SK-N-DZ (cell line): ENCODE data around the gene MRPL20.
"Not testable (repeated sequence)": the region's sequence is repeated elsewhere in the genome, so short reads cannot be mapped to it uniquely, and the experiment has no call there.

ENCODE experiments used
- DNase-seq: peaks from one replicate; pipeline ENCODE4 v3.0.0-alpha.2; 2015; ENCODE audit warnings: low spot score

Gene MRPL20

GRCh38 chr1:1426496-1427105, 19.5 kb upstream of the MRPL20 start:
- DNase-seq = no peak

GRCh38 chr1:1425753-1426495, 18.8 kb upstream of the MRPL20 start:
- no peak for DNase-seq

DNA sequence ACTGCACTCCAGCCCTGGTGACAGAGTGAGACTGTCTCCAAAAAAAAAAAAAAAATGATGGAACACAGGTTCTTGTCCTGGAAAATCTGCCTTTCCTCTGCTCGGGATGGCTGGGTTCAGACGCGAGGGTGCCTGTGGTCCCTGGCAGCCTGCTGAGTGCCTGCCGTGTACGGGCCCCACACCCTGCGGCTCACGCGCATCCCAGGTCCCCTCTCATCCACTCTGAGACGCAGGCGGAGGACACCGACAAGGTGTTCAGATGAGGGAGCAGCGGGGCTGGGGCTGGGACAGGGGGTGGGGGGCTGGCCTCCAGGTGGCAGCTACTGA, 18.3 kb upstream of the MRPL20 start:
- no peak for DNase-seq

- no peak for DNase-seq
Measured at GRCh38 chr1:1424707-1425106, 17.6 kb upstream of the MRPL20 start.

DNA sequence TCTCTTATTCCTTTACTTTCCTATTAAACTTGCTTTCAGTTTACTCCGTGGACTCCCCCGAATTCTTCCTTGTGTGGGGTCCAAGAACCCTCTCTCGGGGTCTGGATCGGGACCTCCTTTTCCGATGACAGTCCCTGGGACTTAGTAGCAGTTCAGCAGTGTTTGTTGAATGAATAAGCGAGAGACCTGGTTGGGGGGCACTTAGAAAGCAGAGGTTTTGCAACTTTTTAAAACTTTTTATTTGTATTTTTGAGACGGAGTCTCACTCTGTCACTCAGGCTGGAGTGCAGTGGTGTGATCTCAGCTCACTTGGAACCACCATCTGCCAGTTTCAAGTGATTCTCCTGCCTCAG, 16.1 kb upstream of the MRPL20 start:
- no peak for DNase-seq

DNA sequence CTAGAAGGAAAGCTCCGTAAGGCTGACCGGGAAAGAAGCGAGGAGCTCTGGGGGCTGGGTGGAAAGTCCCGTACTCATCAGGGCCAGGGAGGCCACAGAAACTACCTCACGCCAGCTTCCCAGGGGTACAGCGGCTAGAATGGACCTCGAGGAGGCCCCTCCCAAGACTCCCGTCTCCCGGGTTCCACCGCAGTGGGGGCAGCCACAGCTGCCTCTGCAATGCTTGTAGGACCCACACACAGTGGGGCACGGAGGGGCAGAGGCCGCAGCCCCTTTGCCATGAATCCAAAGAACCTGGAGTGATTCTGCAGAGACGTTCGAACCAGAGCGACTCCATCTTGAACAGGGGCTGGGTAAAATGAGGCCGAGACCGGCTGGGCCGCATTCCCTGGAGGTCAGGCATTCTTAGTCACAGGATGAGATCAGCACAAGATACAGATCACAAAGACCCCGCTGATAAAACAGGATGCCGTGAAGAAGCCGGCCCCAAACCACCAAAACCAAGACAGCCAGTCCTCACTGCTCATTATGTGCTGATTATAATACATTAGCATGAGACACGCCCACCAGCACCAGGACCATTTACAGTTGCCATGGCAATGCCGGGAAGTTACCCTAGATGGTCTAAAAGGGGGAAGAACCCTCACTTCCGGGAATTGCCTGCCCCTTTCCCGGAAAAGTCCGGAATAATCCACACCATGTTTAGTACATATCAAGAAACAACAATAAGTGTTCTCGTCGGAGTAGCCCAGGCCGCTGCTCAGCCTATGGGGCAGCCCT, 15.6 kb upstream of the MRPL20 start:
- no peak for DNase-seq

DNA sequence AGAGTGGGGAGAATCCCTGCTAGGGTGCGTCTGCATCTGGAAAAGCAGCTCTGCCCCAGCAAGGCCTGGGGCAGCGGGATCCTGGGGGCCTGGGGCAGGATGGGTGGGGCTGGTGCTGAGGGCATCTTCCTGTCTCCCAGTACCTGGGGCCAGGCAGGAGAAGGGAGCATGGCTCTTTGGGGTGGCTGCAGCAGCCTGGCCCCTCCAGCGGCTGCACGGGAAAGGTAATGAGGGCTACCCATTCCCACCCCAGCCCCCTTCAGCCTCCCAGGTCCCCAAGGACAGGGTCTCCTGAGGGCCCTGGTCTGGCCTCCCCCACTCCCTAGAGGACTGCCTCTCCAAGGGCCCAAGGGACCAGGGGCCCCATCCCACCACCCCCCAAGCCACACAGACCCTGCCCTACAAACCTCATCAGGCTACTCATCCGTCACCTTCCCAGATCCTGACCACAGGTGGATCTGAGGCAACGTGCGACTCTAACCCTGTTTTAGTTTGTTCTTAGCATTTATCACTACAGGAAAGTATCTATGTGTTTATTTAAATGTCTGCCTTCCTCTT, 14.9 kb upstream of the MRPL20 start:
- no peak for DNase-seq

DNA sequence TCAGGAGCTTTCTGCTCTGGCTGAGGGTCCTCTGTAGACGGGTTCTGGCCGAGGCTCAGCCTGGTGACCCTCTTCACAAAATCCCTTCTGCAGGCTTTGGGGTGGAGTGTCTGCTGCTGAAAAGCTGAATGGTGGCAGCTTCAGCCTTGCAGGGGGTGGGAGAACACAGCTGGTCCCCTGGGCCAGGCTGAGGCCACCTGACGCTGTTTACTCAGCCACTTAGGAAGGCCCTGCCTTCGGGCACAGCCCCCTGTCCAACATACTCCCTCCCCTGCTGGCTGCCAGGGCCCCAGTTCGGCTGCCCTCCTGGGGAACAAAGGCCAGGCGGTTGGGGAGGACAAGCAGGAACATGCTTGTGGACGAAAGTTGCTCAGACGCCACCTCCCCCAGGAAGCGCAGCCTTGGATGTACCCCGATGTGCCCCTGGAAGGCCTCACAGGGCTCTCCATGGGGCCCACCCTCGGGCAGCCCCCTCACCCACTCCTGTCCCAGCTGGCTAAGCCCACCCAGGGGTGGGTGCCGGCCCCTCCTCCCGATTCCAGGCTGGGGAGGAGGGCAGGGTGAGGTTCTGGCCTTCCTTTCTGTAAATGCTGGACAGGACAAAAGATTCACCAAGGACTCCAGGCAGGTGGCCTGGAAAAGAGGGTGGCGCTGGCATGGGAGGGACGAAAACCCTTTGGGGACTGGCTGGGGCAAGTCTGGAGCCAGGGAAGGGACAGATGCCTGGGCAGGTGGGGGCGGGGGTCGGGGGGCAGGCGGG, 14.2 kb upstream of the MRPL20 start, which contains the start of gene ANKRD65:
Gene ANKRD65, minus strand, starts transcription at position 130 of the 760 bp plus-strand sequence. CDS start 271 bp downstream, outside the sequence.
- no peak for DNase-seq

GRCh38 chr1:1420654-1421141, 13.6 kb upstream of the MRPL20 start:
- no peak for DNase-seq

DNA sequence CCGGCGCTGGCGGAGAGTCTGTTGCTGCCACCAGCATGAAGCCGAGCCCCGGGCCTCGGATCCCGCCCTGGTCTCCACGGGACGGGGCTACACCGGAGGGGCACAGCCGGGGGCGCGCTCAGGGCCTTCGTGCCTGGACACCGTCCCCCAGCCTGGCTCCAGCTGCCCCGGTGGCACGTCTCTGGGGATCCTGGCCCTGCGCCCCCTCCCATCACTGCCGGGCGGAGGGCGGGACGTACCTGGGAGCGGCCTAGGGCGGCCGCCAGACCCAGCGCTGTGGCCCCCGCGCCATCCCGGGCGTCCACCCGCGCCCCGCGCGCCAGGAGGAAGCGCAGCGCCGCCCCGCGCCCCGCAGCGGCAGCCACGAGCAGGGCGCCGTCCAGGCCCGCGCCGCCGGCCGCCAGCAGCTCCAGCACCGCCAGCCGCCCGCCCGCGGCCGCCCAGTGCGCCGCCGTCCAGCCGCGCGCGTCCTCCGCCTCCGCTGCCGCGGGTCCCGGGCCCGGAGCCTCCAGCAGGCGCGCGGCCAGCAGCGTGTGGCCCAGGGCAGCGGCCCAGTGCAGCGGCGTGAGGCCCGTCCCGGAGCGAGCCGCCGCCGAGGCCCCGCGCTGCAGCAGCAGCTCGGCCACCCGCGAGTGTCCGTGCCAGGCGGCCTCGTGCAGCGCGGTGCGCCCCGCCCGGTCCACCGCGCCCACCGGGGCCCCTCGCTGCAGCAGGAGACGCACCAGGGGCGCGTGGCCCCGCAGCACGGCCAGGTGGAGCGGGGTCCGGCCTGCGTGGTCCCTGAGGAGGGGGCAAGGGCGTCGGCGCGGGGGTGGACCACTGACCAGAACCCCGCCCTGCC, 12.9 kb upstream of the MRPL20 start:
- DNase-seq = no peak

GRCh38 chr1:1419363-1419812, 12.3 kb upstream of the MRPL20 start:
- no peak for DNase-seq

- DNase-seq = no peak
Measured at GRCh38 chr1:1418464-1419362, 11.6 kb upstream of the MRPL20 start.

GRCh38 chr1:1417825-1418463, 10.9 kb upstream of the MRPL20 start:
- DNase-seq = not testable (repeated sequence)

- not testable (repeated sequence) for DNase-seq
Measured at GRCh38 chr1:1417396-1417795, 10.3 kb upstream of the MRPL20 start.

DNA sequence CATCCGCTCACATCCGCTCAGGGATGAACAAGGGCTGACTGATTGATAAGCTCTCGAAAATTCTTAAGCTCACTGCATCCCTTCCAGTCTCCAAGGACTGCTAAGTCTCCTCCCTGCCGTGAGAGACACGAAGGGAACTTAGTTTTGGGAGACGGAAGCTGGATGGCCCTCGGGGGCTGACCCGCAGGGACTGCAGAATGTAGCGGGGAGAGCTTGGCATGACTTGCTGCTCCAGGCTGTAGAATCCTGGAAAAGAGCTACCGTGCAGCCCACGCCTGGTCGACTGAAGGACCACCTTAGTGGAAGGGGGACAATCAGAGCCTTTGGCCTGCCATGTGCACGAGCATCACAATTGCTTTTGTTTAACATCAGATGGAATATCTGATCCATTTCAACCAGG, 8.7 kb upstream of the MRPL20 start:
- no peak for DNase-seq

DNA sequence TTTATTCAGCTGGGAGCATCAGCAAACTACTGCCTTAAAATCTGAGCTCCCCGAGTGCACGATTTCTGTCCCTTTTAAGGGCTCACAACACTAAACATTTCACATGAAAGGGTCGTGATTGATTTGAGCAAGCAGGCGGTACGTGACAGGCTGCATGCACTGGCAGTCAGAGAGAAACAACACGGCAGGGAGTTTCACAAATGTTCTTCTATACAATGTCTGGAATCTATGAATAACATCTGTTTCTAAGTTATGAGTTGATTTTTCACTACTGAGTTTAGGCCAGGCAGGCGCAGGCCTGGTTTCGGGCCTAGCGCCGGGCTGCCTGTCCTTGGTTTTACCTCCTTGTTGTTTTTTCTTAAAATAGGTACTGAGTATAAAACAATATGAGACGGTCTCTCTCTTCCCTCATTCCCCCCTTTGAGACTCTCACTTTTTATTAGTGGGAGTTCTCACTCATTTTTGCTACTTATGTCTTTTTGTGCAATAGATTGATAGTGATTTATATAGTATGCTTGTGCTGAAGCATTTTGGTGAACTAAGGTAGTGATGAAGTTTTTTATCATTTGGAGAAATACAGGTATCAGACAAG, 5.3 kb upstream of the MRPL20 start:
- not testable (repeated sequence) for DNase-seq

DNA sequence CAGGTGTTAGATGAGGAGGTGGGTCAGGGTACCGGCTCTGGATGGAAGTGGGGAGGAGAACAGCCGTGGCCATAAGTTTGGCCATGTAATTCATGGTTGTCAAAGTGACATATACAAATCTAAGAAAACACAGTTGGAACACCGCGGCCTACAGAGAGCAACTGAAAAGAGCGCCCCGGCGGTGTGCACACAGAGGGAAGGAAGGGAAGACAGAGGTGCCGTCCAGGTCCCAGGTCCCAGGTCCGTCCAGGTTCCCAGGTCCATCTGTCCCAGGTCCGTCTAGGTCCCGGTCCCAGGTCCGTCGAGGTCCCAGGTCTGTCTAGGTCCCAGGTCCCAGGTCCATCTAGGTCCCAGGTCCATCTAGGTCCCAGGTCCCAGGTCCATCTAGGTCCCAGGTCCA, 4.5 kb upstream of the MRPL20 start:
- no peak for DNase-seq

GRCh38 chr1:1410238-1410637, 3.1 kb upstream of the MRPL20 start:
- DNase-seq = not testable (repeated sequence)
